Measurements from ENCODE around the gene MAFF. TPM values are rescaled to one million over a fixed set of nuclear protein-coding genes. Genes with fewer than 3 reads are reported as not detected.
A peak's percentile ranks its signal among the peaks of the same experiment; 100 is the strongest.

The MAFF gene
- total RNA-seq, 4 donors from 2014 or later, result 10.1 to 180 (median 44.0) TPM

GRCh38 chr22:38220163-38220562, 18.4 kb downstream of the MAFF start:
- intact Hi-C loops (cut with DNase I; ENCODE audit: low total_unique reads), result loop anchor here (10.0 kb wide), 1 partner anchor 95 kb away; no protein-coding TSS in a partner anchor
- Histone ChIP-seq H3K27me3 (no peaks in the 10 kb centered on the region), H3K36me3 (no peaks in the 10 kb centered on the region), H3K9me3 (no peaks in the 10 kb centered on the region), H3K4me1 (peaks cover 0 to 21% of the 10 kb centered on the region in 2 donors), H3K27ac (peak overlapping the region; percentile 89 to 99), H3K4me3 (no peak overlapping the region)
- no peak for DNase-seq
- TF ChIP-seq CTCF (IDR thresholded peaks at IDR 0.05) (no peak), POLR2A (IDR thresholded peaks at IDR 0.05) (no peak)

- Histone ChIP-seq H3K4me3 (no peak overlapping the region), H3K27ac (peak overlapping the region; percentile 89 to 99), H3K36me3 (no peaks in the 10 kb centered on the region), H3K27me3 (no peaks in the 10 kb centered on the region), H3K9me3 (no peaks in the 10 kb centered on the region), H3K4me1 (peaks cover 0 to 21% of the 10 kb centered on the region in 2 donors)
- no peak for TF ChIP-seq CTCF (IDR thresholded peaks at IDR 0.05)
- TF ChIP-seq POLR2A (IDR thresholded peaks at IDR 0.05), result no peak
- no peak for DNase-seq
- intact Hi-C loops (cut with DNase I; ENCODE audit: low total_unique reads), result loop anchor here (10.0 kb wide), 1 partner anchor 96 kb away; no protein-coding TSS in a partner anchor
Measured at GRCh38 chr22:38220653-38221386, 19.0 kb downstream of the MAFF start.

DNA sequence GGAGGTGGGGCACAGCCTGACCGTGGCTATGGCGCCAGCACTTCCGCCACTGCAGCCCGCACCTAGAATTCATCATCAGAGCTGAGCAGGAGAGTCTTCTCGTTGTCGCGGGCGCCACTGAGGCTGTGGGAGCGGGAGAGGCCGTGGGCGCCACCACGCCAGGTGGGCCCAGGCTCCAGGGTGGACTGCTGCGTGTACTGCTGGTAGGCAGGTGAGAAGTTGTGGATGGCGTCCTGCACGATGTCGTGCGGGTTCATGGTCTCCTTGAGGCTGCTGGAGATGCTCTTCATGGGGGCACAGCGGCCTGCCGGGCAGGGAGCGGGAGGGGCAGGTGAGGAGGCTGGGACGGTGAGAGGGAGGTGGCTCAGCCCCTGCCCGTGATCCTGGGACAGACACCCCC, 19.6 kb downstream of the MAFF start:
- TF ChIP-seq CTCF (IDR thresholded peaks at IDR 0.05) (no peak), POLR2A (IDR thresholded peaks at IDR 0.05) (no peak)
- Histone ChIP-seq H3K36me3 (no peaks in the 10 kb centered on the region), H3K27me3 (no peaks in the 10 kb centered on the region), H3K27ac (no peak overlapping the region), H3K9me3 (no peaks in the 10 kb centered on the region), H3K4me1 (peaks cover 0 to 21% of the 10 kb centered on the region in 2 donors), H3K4me3 (no peak overlapping the region)
- intact Hi-C loops (cut with DNase I; ENCODE audit: low total_unique reads), result loop anchor here (10.0 kb wide), 1 partner anchor 97 kb away; no protein-coding TSS in a partner anchor
- no peak for DNase-seq

GRCh38 chr22:38221908-38222796, 20.4 kb downstream of the MAFF start:
- H3K4me1 ChIP-seq, result peaks cover 0 to 21% of the 10 kb centered on the region in 2 donors
- TF ChIP-seq CTCF (IDR thresholded peaks at IDR 0.05) (no peak), POLR2A (IDR thresholded peaks at IDR 0.05) (no peak)
- intact Hi-C loops (cut with DNase I; ENCODE audit: low total_unique reads), result loop anchor here (10.0 kb wide), 1 partner anchor 97 kb away; no protein-coding TSS in a partner anchor
- H3K27me3 ChIP-seq, result no peaks in the 10 kb centered on the region
- no peak for DNase-seq
- no peak overlapping the region for H3K27ac ChIP-seq
- H3K9me3 ChIP-seq, result no peaks in the 10 kb centered on the region
- H3K36me3 ChIP-seq, result no peaks in the 10 kb centered on the region
- no peak overlapping the region for H3K4me3 ChIP-seq

DNA sequence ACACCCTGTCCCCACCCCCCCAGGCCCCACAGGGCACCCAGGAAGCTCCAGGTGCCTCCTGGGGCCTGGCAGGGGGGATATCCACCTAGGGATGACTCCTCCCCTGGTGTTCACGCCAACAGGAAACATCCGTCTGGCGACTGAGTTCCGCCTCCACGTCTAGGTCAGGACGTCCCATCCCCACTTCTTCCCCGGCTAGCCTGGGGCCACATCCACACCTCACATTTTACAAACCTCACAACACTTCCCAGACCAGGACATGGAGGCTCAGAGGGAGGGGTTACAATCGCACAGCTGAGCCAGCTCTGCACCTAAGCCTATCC, 21.0 kb downstream of the MAFF start:
- no peaks in the 10 kb centered on the region for H3K9me3 ChIP-seq
- TF ChIP-seq CTCF (IDR thresholded peaks at IDR 0.05) (no peak), POLR2A (IDR thresholded peaks at IDR 0.05) (no peak)
- no peak for DNase-seq
- H3K4me3 ChIP-seq, result no peak overlapping the region
- no peaks in the 10 kb centered on the region for H3K36me3 ChIP-seq
- peaks cover 0 to 20% of the 10 kb centered on the region in 2 donors for H3K4me1 ChIP-seq
- intact Hi-C loops (cut with DNase I; ENCODE audit: low total_unique reads), result loop anchor here (10.0 kb wide), 1 partner anchor 98 kb away; no protein-coding TSS in a partner anchor
- no peak overlapping the region for H3K27ac ChIP-seq
- H3K27me3 ChIP-seq, result no peaks in the 10 kb centered on the region

All from uterus (tissue), 4 donors.